Esophagus muscularis mucosa (tissue), 4 donors: ENCODE data around the gene CNR2. TPM values are rescaled to one million over a fixed set of nuclear protein-coding genes. Genes with fewer than 3 reads are reported as not detected.

Experiments used
- DNase-seq: peaks from one replicate; pipeline ENCODE4 v3.0.0-alpha.2; 2017; ENCODE audit errors: extremely low spot score
- H3K27ac ChIP-seq, 4 donors: fragments of 200-600 bp; sonication (generic); replicated peaks in 1 of 4; 1 replicate in 3 of 4; 2 replicates in 1 of 4; pipeline ENCODE4 v1.5.1; 2016 to 2019; ENCODE audit warnings: mild to moderate bottlenecking in 1 of 4
- H3K27me3 ChIP-seq, 4 donors: fragments of 200-600 bp; sonication (generic); one replicate each; pipeline versions ENCODE4 v1.5.1 to v1.6.0; 2016 to 2019
- H3K36me3 ChIP-seq, 4 donors: fragments of 200-600 bp; sonication (generic); one replicate each; pipeline ENCODE4 v1.5.1; 2016 to 2019
- H3K4me1 ChIP-seq, 4 donors: fragments of 200-600 bp; sonication (generic); one replicate each; pipeline ENCODE4 v1.5.1; 2016 to 2019
- H3K4me3 ChIP-seq, 4 donors: fragments of 200-600 bp; sonication (generic); 1 replicate in 2 of 4; 2 replicates in 2 of 4; pipeline ENCODE4 v1.5.1; 2016 to 2019; ENCODE audit warnings: mild to moderate bottlenecking in 4 of 4, moderate library complexity in 1 of 4
- H3K9me3 ChIP-seq, 4 donors: fragments of 200-600 bp; sonication (generic); 1 replicate in 3 of 4; 2 replicates in 1 of 4; pipeline ENCODE4 v1.5.1; 2016 to 2019
- CTCF ChIP-seq, 3 experiments: fragments of 200-600 bp in 2 of 3; fragments of 450-650 bp in 1 of 3; sonication (generic) in 2 of 3; IDR thresholded peaks; one replicate each; pipeline ENCODE4 v1.5.1; 2017 to 2019; ENCODE audit warnings: antibody characterized with exemption in 3 of 3, mild to moderate bottlenecking in 2 of 3, moderate library complexity in 1 of 3
- EP300 ChIP-seq: sonication (generic); formaldehyde crosslinking; IDR thresholded peaks from one replicate; pipeline ENCODE4 v1.6.1; 2017; ENCODE audit warnings: antibody characterized with exemption
- POLR2A ChIP-seq: fragments of 450-650 bp; IDR thresholded peaks from one replicate; pipeline ENCODE4 v1.6.1; 2017; ENCODE audit warnings: antibody characterized with exemption, moderate library complexity, mild to moderate bottlenecking, low read depth
- POLR2AphosphoS5 ChIP-seq, 2 donors: sonication (generic); formaldehyde crosslinking; IDR thresholded peaks; one replicate each; pipeline ENCODE4 v1.6.1; 2017; ENCODE audit warnings: antibody characterized with exemption in 2 of 2
- WGBS: methylation state at CpG from one replicate; pipeline ENCODE4 v1.1.5; 2018; 5-methylcytosine and 5-hydroxymethylcytosine counted together
- intact Hi-C: fragments of 100-400 bp; cut with DNase I; formaldehyde crosslinking; loops from one replicate; pipeline ENCODE4 v1.15.1; 2023
- total RNA-seq, 4 donors: library from RNA; depleted of rRNA; stranded (reverse); fragments of >200 nt; gene quantifications; one replicate each; pipeline versions ENCODE4 v1.1.0 to v1.2.1, GENCODE V29; 2016

CNR2 gene
- total RNA-seq, 4 donors from 2014 or later, result 0.17 TPM; not detected in 3

GRCh38 chr1:23895082-23895481, 18.1 kb downstream of the CNR2 start:
- intact Hi-C loops, result no loop called here

GRCh38 chr1:23889074-23889473, 24.1 kb downstream of the CNR2 start:
- 82% methylated on average over 5 of the region's 5 CpGs for WGBS
- intact Hi-C loops, result no loop called here
- no peaks in the 10 kb centered on the region for H3K4me1 ChIP-seq
- no peak for TF ChIP-seq EP300
- TF ChIP-seq POLR2A, result no peak
- TF ChIP-seq POLR2AphosphoS5 (IDR thresholded peaks at IDR 0.05), result no peak
- TF ChIP-seq CTCF (IDR thresholded peaks at IDR 0.05), result no peak
- no peaks in the 10 kb centered on the region for H3K27me3 ChIP-seq
- H3K27ac ChIP-seq, result no peak overlapping the region
- DNase-seq, result no peak
- H3K4me3 ChIP-seq, result no peak overlapping the region
- H3K9me3 ChIP-seq, result no peaks in the 10 kb centered on the region
- H3K36me3 ChIP-seq, result no peaks in the 10 kb centered on the region

More at GRCh38 chr1:23895082-23895481, 18.1 kb downstream of the CNR2 start:
- TF ChIP-seq POLR2AphosphoS5 (IDR thresholded peaks at IDR 0.05), result no peak
- TF ChIP-seq EP300, result no peak
- TF ChIP-seq CTCF (IDR thresholded peaks at IDR 0.05), result no peak
- TF ChIP-seq POLR2A, result no peak
- no peak overlapping the region for H3K27ac ChIP-seq
- no peaks in the 10 kb centered on the region for H3K27me3 ChIP-seq
- DNase-seq, result no peak
- no peak overlapping the region for H3K4me3 ChIP-seq
- H3K4me1 ChIP-seq, result no peaks in the 10 kb centered on the region
- H3K9me3 ChIP-seq, result no peaks in the 10 kb centered on the region
- WGBS, result 64% methylated on average over 5 of the region's 5 CpGs
- no peaks in the 10 kb centered on the region for H3K36me3 ChIP-seq

- Histone ChIP-seq H3K27me3 (no peaks in the 10 kb centered on the region), H3K27ac (no peak overlapping the region), H3K4me1 (no peaks in the 10 kb centered on the region), H3K4me3 (no peak overlapping the region), H3K9me3 (no peaks in the 10 kb centered on the region), H3K36me3 (no peaks in the 10 kb centered on the region)
- no peak for DNase-seq
- 87% methylated on average over 4 of the region's 4 CpGs for WGBS
- TF ChIP-seq POLR2A (no peak), CTCF (IDR thresholded peaks at IDR 0.05) (no peak), POLR2AphosphoS5 (IDR thresholded peaks at IDR 0.05) (no peak), EP300 (no peak)
- intact Hi-C loops, result no loop called here
Measured at GRCh38 chr1:23885222-23885621, 27.9 kb downstream of the CNR2 start.

GRCh38 chr1:23882746-23883145, 30.4 kb downstream of the CNR2 start:
- intact Hi-C loops, result no loop called here
- H3K36me3 ChIP-seq, result no peaks in the 10 kb centered on the region
- H3K4me1 ChIP-seq, result no peaks in the 10 kb centered on the region
- TF ChIP-seq CTCF (IDR thresholded peaks at IDR 0.05), result no peak
- no peak for TF ChIP-seq POLR2AphosphoS5 (IDR thresholded peaks at IDR 0.05)
- no peak for TF ChIP-seq EP300
- no peak for TF ChIP-seq POLR2A
- no peak overlapping the region for H3K27ac ChIP-seq
- WGBS, result 90% methylated on average over 4 of the region's 4 CpGs
- peaks cover 0 to 22% (median 21%) of the 10 kb centered on the region in 4 donors for H3K9me3 ChIP-seq
- no peak for DNase-seq
- no peak overlapping the region for H3K4me3 ChIP-seq
- no peaks in the 10 kb centered on the region for H3K27me3 ChIP-seq

GRCh38 chr1:23879809-23880208, 33.4 kb downstream of the CNR2 start:
- TF ChIP-seq EP300 (no peak), POLR2A (no peak), POLR2AphosphoS5 (IDR thresholded peaks at IDR 0.05) (no peak), CTCF (IDR thresholded peaks at IDR 0.05) (no peak)
- Histone ChIP-seq H3K36me3 (no peaks in the 10 kb centered on the region), H3K4me3 (no peak overlapping the region), H3K4me1 (no peaks in the 10 kb centered on the region), H3K27ac (no peak overlapping the region), H3K9me3 (peaks cover 0 to 28% (median 25%) of the 10 kb centered on the region in 4 donors), H3K27me3 (peaks cover 0 to 12% (median 0%) of the 10 kb centered on the region in 4 donors)
- intact Hi-C loops, result no loop called here
- WGBS, result 100% methylated on average over 1 of the region's 1 CpG
- DNase-seq, result no peak
